Astrocyte of the spinal cord (primary cell): ENCODE results near the gene SMC1B.

Experiments
- DNase-seq: peaks from one replicate; pipeline ENCODE4 v3.0.0; 2011; ENCODE audit warnings: low read depth, low spot score
- H3K4me3 ChIP-seq: 2 replicates; pipeline ENCODE4 v1.5.1; 2011; ENCODE audit warnings: low read depth, mild to moderate bottlenecking, low read length, moderate library complexity
- in situ Hi-C: cut with HindIII; loops from 2 replicates; pipeline ENCODE4 v1.10.0; 2017; ENCODE audit warnings: low sequenced_read_pairs
- TF ChIP-seq, protein P1 (sequence below): IDR thresholded peaks from 2 replicates; pipeline ENCODE4 v1.5.1; 2012; ENCODE audit warnings: low read depth, mild to moderate bottlenecking, low read length, inconsistent platforms

SMC1B gene

GRCh38 chr22:45434981-45435380, 21.6 kb upstream of the SMC1B start:
- in situ Hi-C loops, result no loop called here
- TF ChIP-seq, protein P1, sequence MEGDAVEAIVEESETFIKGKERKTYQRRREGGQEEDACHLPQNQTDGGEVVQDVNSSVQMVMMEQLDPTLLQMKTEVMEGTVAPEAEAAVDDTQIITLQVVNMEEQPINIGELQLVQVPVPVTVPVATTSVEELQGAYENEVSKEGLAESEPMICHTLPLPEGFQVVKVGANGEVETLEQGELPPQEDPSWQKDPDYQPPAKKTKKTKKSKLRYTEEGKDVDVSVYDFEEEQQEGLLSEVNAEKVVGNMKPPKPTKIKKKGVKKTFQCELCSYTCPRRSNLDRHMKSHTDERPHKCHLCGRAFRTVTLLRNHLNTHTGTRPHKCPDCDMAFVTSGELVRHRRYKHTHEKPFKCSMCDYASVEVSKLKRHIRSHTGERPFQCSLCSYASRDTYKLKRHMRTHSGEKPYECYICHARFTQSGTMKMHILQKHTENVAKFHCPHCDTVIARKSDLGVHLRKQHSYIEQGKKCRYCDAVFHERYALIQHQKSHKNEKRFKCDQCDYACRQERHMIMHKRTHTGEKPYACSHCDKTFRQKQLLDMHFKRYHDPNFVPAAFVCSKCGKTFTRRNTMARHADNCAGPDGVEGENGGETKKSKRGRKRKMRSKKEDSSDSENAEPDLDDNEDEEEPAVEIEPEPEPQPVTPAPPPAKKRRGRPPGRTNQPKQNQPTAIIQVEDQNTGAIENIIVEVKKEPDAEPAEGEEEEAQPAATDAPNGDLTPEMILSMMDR, result no peak
- no peak overlapping the region for H3K4me3 ChIP-seq
- DNase-seq, result no peak

DNA sequence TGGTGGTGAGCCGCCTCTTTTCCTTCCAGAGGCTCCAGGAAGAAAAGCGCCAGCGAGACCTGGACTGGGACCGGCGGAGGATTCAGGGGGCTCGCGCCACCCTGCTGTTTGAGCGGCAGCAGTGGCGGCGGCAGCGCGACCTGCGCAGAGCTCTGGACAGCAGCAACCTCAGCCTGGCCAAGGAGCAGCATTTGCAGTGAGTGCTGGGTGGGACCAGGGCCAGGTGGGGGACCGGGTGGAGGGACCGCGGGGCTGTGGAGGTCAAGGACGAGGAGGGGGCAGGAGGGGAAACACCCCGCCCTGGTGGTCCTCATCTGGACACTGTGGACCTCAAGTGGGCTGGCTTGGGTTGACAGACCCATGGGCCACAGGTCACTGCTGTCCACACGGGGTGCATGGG, 17.5 kb upstream of the SMC1B start:
- TF ChIP-seq, protein P1, result no peak
- no peak overlapping the region for H3K4me3 ChIP-seq
- in situ Hi-C loops, result no loop called here
- DNase-seq, result no peak

- TF ChIP-seq, protein P1, result no peak
- in situ Hi-C loops, result no loop called here
- H3K4me3 ChIP-seq, result no peak overlapping the region
- DNase-seq, result no peak
These were observed 16.8 kb upstream of the SMC1B start for GRCh38 chr22:45429981-45430775.

GRCh38 chr22:45429424-45429823, 16.0 kb upstream of the SMC1B start:
- in situ Hi-C loops, result no loop called here
- TF ChIP-seq, protein P1, result no peak
- DNase-seq, result no peak
- no peak overlapping the region for H3K4me3 ChIP-seq

GRCh38 chr22:45428391-45429385, 15.3 kb upstream of the SMC1B start:
- DNase-seq, result no peak
- H3K4me3 ChIP-seq, result no peak overlapping the region
- TF ChIP-seq, protein P1, result no peak
- in situ Hi-C loops, result no loop called here

DNA sequence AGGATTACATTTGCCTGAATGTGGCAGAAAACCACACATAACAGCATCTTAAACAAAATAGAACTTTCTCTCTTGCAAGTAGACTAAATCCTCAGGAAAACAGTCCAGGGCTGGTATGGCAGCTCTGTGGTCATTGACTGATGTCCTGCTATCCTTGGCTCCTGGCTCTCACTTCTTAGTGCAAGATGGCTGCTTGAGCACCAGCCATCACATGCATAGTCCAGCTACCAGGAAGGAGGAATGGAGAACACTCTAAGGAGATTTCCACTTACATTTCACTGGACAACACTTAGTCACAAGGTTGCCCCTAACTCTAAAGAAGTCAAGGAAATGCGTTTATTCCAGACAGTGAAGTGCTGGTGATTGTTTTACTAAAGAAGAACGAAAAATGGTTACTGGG, 13.7 kb upstream of the SMC1B start:
- no peak for DNase-seq
- TF ChIP-seq, protein P1, result no peak
- in situ Hi-C loops, result no loop called here
- no peak overlapping the region for H3K4me3 ChIP-seq
